ENCODE measurements around the gene HGD. TPM values are rescaled to one million over a fixed set of nuclear protein-coding genes. Genes with fewer than 3 reads are reported as not detected.

Gene HGD
- total and polyA plus RNA-seq, 2 donors (not counting 3 experiments of a cell fraction or from before 2014, with no cell fraction given) = 0.18 to 0.22 TPM

- Histone ChIP-seq H3K9me1 (replicated peaks; ENCODE audit: control insufficient read depth, extremely low read depth, insufficient read depth, low read length) (no peaks in the 10 kb centered on the region), H3K4me3 (replicated peaks in 1 of 3; ENCODE audit: insufficient read depth in 1 of 3, low read depth in 1 of 3, low read length in 3 of 3) (no peak overlapping the region), H3K79me2 (ENCODE audit: control insufficient read depth, insufficient read depth, low read length) (no peaks in the 10 kb centered on the region), H2AFZ (ENCODE audit: low read depth, low read length) (no peak overlapping the region), H3K36me3 (ENCODE audit: control insufficient read depth in 2 of 2, extremely low read depth in 1 of 2, insufficient read depth in 2 of 2, low read length in 2 of 2) (no peaks in the 10 kb centered on the region), H3K27me3 (ENCODE audit: control insufficient read depth in 2 of 2, insufficient read depth in 2 of 2, low read length in 2 of 2) (no peaks in the 10 kb centered on the region), H3K4me2 (ENCODE audit: insufficient read depth, low read length) (no peak overlapping the region), H4K20me1 (replicated peaks; ENCODE audit: control insufficient read depth, extremely low read depth, insufficient read depth, low read length) (no peaks in the 10 kb centered on the region), H3K9me3 (replicated peaks; ENCODE audit: control insufficient read depth, insufficient read depth, low read length) (no peaks in the 10 kb centered on the region), H3K27ac (ENCODE audit: insufficient read depth, low read depth, low read length) (no peak overlapping the region), H3K4me1 (ENCODE audit: control insufficient read depth, extremely low read depth, insufficient read depth, low read length) (no peaks in the 10 kb centered on the region), H3K9ac (replicated peaks; ENCODE audit: extremely low read depth, insufficient read depth, low read length) (no peak overlapping the region)
- DNase-seq (ENCODE audit: low read depth, low spot score) = no peak
- CTCF ChIA-PET = interaction anchor here (1.6 kb wide), 1 partner anchor 147 kb away, joined by 3 read pairs; no protein-coding TSS in a partner anchor
- no TSS peak for BruUV-seq (replicated peaks)
- TF ChIP-seq MYC (IDR thresholded peaks at IDR 0.05; ENCODE audit: low read depth, low read length) = no peak
- no peak for TF ChIP-seq CTCF (IDR thresholded peaks at IDR 0.05; ENCODE audit: extremely low read depth in 1 of 2, insufficient read depth in 1 of 2, low read depth in 1 of 2, low read length in 2 of 2)
- no peak for TF ChIP-seq JUN (IDR thresholded peaks at IDR 0.05; ENCODE audit: borderline replicate concordance, insufficient read depth, insufficient read length, low read depth)
- TF ChIP-seq FOS (IDR thresholded peaks at IDR 0.05; ENCODE audit: borderline replicate concordance, insufficient read depth, low read length) = no peak
- no peak for TF ChIP-seq EZH2 (IDR thresholded peaks at IDR 0.05; ENCODE audit: borderline replicate concordance, low read depth, low read length, severe bottlenecking)
- TF ChIP-seq MAX (IDR thresholded peaks at IDR 0.05; ENCODE audit: insufficient read depth, insufficient read length) = no peak
- TF ChIP-seq POLR2AphosphoS5 (IDR thresholded peaks at IDR 0.05; ENCODE audit: insufficient read depth, low read depth, low read length) = no peak
- TF ChIP-seq POLR2A (IDR thresholded peaks at IDR 0.05; ENCODE audit: low read depth, low read length) = no peak
- no peak for TF ChIP-seq GATA2 (IDR thresholded peaks at IDR 0.05; ENCODE audit: insufficient read depth, insufficient read length, low read depth, low read length)
- no peak for FAIRE-seq
- intact Hi-C loops (cut with micrococcal nuclease) (no loop called here), dilution Hi-C loops (cut with MboI; ENCODE audit: extremely low pct_ligation_motif_present, low sequenced_read_pairs) (no loop called here)
- POLR2A ChIA-PET = interaction anchor here (0.6 kb wide), 1 partner anchor 11 kb away, joined by 10 read pairs; no protein-coding TSS in a partner anchor
These were observed 33.7 kb downstream of the HGD start for GRCh38 chr3:120648290-120648689.
